H1 (cell line): Measurements from ENCODE around the gene CMTM3.

Experiments
- CBX5 ChIP-seq: fragments of 300-800, 300-1000 bp; sonication (generic); IDR thresholded peaks from 2 replicates; pipeline ENCODE4 v1.7.1; 2016; ENCODE audit warnings: antibody characterized with exemption, low read length, low read depth
- POLR2A ChIP-seq, 2 experiments: IDR thresholded peaks; 1 replicate in 1 of 2; 2 replicates in 1 of 2; pipeline ENCODE4 v1.6.1; 2011; ENCODE audit warnings: low read depth in 2 of 2, low read length in 2 of 2, mild to moderate bottlenecking in 2 of 2; ENCODE audit errors: control extremely low read depth in 1 of 2
- POLR2AphosphoS5 ChIP-seq: IDR thresholded peaks from 2 replicates; pipeline ENCODE4 v1.6.1; 2011; ENCODE audit warnings: low read depth, low read length
- YY1 ChIP-seq: IDR thresholded peaks from 2 replicates; pipeline ENCODE4 v1.6.1; 2011; ENCODE audit warnings: low read depth, mild to moderate bottlenecking, low read length
- TF ChIP-seq, protein P1 (sequence below), 3 experiments: IDR thresholded peaks; 1 replicate in 2 of 3; 2 replicates in 1 of 3; pipeline versions ENCODE4 v1.5.1 to v1.6.1; 2011; ENCODE audit warnings: low read length in 3 of 3, mild to moderate bottlenecking in 3 of 3, inconsistent platforms in 2 of 3, low read depth in 1 of 3, moderate library complexity in 1 of 3; ENCODE audit not compliant: insufficient read depth in 1 of 3; ENCODE audit errors: control extremely low read depth in 1 of 3
- TF ChIP-seq, protein P2 (sequence below): IDR thresholded peaks from 2 replicates; pipeline ENCODE4 v1.6.1; 2012; ENCODE audit warnings: inconsistent platforms

DNA sequence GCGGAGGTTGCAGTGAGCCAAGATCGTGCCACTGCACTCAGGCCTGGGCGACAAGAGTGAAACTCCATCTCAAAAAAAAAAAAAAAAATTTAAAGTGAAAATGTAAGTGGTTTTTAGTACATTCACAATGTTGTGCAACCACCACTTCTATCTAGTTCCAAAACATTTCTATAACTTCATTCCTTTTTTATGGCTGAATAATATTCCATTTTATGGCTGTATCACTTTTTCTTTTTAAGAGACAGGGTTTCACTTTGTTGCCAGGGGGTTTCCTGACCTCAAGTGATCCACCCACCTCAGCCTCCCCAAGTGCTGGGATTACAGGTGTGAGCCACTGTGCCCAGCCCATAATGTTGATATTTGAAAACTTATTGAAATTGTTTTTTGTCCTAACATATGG lies 11.7 kb upstream of the CMTM3 start:
- no peak for TF ChIP-seq YY1
- TF ChIP-seq POLR2AphosphoS5, result no peak
- TF ChIP-seq, protein P1, sequence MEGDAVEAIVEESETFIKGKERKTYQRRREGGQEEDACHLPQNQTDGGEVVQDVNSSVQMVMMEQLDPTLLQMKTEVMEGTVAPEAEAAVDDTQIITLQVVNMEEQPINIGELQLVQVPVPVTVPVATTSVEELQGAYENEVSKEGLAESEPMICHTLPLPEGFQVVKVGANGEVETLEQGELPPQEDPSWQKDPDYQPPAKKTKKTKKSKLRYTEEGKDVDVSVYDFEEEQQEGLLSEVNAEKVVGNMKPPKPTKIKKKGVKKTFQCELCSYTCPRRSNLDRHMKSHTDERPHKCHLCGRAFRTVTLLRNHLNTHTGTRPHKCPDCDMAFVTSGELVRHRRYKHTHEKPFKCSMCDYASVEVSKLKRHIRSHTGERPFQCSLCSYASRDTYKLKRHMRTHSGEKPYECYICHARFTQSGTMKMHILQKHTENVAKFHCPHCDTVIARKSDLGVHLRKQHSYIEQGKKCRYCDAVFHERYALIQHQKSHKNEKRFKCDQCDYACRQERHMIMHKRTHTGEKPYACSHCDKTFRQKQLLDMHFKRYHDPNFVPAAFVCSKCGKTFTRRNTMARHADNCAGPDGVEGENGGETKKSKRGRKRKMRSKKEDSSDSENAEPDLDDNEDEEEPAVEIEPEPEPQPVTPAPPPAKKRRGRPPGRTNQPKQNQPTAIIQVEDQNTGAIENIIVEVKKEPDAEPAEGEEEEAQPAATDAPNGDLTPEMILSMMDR (IDR thresholded peaks at IDR 0.05; ENCODE audit: control extremely low read depth in 1 of 3, insufficient read depth in 1 of 3, low read depth in 1 of 3, low read length in 3 of 3), result no peak
- TF ChIP-seq CBX5, result no peak
- TF ChIP-seq, protein P2, sequence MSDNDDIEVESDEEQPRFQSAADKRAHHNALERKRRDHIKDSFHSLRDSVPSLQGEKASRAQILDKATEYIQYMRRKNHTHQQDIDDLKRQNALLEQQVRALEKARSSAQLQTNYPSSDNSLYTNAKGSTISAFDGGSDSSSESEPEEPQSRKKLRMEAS, result no peak
- no peak for TF ChIP-seq POLR2A (IDR thresholded peaks at IDR 0.05; ENCODE audit: control extremely low read depth in 1 of 2, low read depth in 2 of 2, low read length in 2 of 2)
